ENCODE data around the gene POC5.

DNA sequence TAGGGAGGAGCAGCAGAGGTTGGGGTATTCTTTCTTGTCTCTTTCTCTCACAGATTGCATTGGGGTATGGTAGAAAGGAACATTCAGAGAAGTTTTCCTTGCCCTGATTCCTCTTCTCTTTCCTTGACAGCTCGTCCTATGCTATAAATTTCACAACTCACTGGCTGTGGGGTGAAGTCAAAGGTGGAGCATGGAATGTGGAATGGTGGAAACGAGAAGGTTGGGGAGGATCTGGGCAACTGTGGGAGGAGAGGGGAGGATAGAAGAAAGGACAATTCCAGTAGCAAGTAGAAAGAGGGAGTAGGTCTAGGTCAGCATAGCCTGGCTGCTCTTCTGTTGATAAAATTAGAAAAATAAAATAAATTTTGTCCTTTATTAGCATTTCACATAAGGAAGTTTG, 39.0 kb upstream of the POC5 start:
- TF ChIP-seq CTCF (IDR thresholded peaks at IDR 0.05; ENCODE audit: borderline replicate concordance, extremely low read depth, low read length, poor library complexity, severe bottlenecking) (no peak), EZH2 (IDR thresholded peaks at IDR 0.05; ENCODE audit: borderline replicate concordance, low read depth, low read length, severe bottlenecking) (no peak)

All from DND-41 (cell line).